Urinary bladder (tissue), 4 donors: ENCODE results near the gene RWDD4. TPM values are rescaled to one million over a fixed set of nuclear protein-coding genes. Genes with fewer than 3 reads are reported as not detected.
"Not testable (repeated sequence)": the region's sequence is repeated elsewhere in the genome, so short reads cannot be mapped to it uniquely, and the experiment has no call there.

Experiments used
- DNase-seq: peaks from one replicate; pipeline ENCODE4 v3.0.0-alpha.2; 2015; ENCODE audit errors: extremely low spot score
- H3K27ac ChIP-seq: one replicate; pipeline ENCODE4 v1.5.1; 2013; ENCODE audit warnings: low read depth, mild to moderate bottlenecking, moderate library complexity
- H3K36me3 ChIP-seq: one replicate; pipeline ENCODE4 v1.6.1; 2013; ENCODE audit warnings: mild to moderate bottlenecking, moderate library complexity; ENCODE audit not compliant: insufficient read depth
- H3K4me1 ChIP-seq: one replicate; pipeline ENCODE4 v1.6.1; 2013; ENCODE audit warnings: mild to moderate bottlenecking, moderate library complexity; ENCODE audit not compliant: insufficient read depth
- H3K4me3 ChIP-seq: one replicate; pipeline ENCODE4 v1.5.1; 2013; ENCODE audit warnings: low read depth, low read length
- WGBS: extraction: QIAGEN DNeasy Blood & Tissue Kit; methylation state at CpG from one replicate; pipeline ENCODE4 v1.1.7; 2013; 5-methylcytosine and 5-hydroxymethylcytosine counted together
- polyA plus RNA-seq: library from polyadenylated mRNA; stranded (reverse); fragments of 200-250 nt; gene quantifications from one replicate; pipeline ENCODE4 v1.2.3, GENCODE V29; 2013
- total RNA-seq: library from RNA; depleted of rRNA; stranded (reverse); fragments of >200 nt; gene quantifications from one replicate; pipeline ENCODE4 v1.2.3, GENCODE V29; 2014
- donor health status: healthy with polysubstance abuse.
- donor health status: healthy.

Gene RWDD4
- total and polyA plus RNA-seq, 2 donors, result 18.0 to 31.4 TPM

DNA sequence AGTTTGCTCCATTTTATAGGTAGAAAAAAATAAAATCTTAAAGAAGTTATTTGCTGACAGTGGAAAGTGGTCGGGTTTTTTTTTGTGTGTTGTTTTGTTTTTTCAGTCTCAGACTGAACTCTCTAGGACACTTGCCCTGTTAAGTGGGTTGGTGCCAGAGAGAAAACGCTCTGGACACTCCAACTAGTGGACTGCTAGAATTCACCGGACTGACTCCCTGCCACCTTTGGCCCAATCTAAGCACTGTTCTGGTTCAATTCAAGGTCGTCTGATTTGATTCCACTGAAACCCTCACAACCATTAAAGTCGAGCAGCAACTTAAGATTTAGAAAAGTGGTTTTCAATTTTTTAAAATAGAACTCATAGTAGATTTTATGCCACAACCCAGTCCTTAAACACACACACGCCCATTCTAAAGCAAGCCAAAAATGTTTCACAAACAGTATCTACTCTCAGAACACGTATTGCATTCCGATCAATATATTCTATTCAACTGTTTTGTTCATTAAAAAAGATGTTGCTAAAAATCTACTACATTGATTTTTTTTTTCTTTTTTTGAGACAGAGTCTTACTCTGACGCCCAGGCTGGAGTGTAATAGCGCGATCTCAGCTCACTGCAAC is 27.3 kb downstream of the RWDD4 start:
- 84% methylated on average over 11 of the region's 11 CpGs for WGBS
- Histone ChIP-seq H3K27ac (no peak overlapping the region), H3K36me3 (no peaks in the 10 kb centered on the region), H3K4me1 (no peaks in the 10 kb centered on the region), H3K4me3 (no peak overlapping the region)
- DNase-seq, result no peak

DNA sequence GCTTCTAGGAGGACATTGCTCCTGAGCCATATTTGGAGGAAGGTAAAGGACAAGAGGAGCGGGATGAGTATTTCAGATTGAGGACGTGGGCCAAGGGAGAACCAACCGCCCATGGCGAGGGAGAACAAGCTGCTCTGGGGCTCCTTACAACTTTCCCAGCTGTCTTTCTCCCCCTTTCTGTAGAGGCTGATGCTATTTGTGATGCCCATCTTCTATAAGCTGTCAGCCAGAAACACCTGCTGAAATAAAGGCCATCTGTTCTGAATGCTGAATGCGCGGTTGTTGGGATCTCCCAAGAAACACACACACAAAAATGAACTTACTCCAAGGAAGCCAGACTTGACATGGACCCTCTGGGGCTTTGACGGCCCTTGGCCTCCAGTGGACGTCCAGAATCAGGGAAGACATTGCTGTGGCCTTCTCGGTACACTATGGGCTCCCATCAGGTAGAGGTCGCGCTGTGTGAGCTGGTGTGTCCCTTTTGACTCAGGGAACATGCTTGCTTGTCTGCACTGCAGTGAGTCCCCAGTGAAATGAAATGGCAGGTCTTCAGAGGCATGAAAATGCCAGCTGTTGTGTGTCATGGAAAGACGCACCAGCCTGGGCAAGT is 30.9 kb downstream of the RWDD4 start:
- H3K4me1 ChIP-seq, result no peaks in the 10 kb centered on the region
- DNase-seq, result no peak
- WGBS, result 83% methylated on average over 12 of the region's 12 CpGs
- no peaks in the 10 kb centered on the region for H3K36me3 ChIP-seq
- no peak overlapping the region for H3K4me3 ChIP-seq
- H3K27ac ChIP-seq, result no peak overlapping the region

DNA sequence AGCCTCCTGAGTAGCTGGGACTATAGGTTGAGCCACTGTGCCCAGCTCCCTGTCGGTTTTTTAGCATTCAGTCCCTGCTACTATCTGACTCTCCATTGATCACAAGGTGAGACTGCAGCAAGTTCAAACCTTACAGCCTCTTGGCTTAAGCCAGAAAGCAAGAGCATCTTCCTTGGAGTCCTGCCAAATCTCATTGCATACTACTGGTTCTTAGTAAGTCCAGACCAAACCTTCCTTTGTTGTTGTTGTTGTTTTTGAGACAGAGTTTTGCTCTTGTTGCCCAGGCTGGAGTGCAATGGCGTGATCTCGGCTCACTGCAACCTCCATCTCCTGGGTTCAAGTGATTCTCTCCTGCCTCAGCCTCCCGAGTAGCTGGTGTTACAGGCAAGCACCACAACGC is 31.7 kb downstream of the RWDD4 start:
- H3K27ac ChIP-seq, H3K4me1 ChIP-seq, H3K4me3 ChIP-seq, DNase-seq, H3K36me3 ChIP-seq: not testable (repeated sequence)
- WGBS, result 94% methylated on average over 5 of the region's 5 CpGs

DNA sequence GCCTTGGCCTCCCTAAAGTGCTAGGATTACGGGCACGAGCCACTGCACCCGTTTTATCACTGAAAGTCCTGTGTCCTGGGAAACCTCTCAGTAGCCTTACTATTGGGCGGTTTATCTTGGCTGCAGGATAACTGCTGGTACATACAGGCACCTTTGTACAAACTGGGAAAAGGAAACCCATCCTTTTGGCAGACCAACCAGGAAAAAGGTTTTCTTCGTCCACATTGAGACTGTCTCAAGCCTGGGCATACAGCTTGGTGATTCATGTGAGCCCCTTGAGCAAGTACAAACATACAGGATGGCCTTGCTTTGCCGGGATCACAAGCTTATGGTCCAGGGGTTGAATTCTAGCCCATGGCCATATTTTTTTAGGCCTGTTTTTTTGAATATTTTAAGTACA is 32.8 kb downstream of the RWDD4 start:
- Histone ChIP-seq H3K4me3 (no peak overlapping the region), H3K36me3 (no peaks in the 10 kb centered on the region), H3K27ac (no peak overlapping the region), H3K4me1 (no peaks in the 10 kb centered on the region)
- WGBS, result 83% methylated on average over 6 of the region's 6 CpGs
- no peak for DNase-seq

DNA sequence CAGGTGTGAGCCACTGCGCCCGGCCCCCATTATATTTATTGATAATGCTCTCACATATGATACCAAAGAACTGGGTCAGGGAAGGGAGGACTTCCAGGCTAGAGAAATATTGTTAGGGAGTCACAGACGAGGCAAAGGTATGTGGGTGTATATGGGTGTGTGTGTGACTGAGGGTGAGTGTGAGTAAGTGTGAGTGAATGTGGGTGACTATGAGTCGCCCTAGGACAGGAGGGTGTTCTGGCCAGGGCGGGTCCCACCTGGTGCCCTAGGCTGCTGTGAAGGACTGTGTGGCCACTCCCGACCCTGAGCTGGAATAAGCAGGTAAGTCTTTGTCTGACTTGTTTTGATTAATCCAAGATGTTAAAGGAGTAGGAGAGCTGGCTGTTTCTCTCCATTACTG is 34.4 kb downstream of the RWDD4 start:
- no peak overlapping the region for H3K27ac ChIP-seq
- no peak for DNase-seq
- no peak overlapping the region for H3K4me3 ChIP-seq
- no peaks in the 10 kb centered on the region for H3K4me1 ChIP-seq
- no peaks in the 10 kb centered on the region for H3K36me3 ChIP-seq
- 86% methylated on average over 6 of the region's 6 CpGs for WGBS

DNA sequence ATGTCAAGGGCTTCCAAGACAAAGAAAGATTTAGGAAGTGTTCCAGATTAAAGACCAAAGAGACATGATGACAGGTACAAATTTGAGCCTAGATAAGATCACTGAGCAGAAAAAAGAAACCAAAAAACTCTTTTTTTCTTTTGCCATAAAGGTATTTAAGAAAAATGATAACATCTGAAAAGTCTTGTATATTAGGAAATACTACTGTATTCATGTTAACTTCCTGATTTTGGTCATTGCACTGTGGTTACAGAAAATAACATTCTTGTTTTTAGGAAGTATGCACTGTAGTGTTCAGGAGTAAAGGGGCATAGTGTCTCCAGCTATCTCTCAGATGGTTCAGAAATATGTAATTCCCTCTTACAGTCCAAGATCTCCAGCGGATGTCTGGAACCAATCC is 37.1 kb downstream of the RWDD4 start:
- Histone ChIP-seq H3K27ac (no peak overlapping the region), H3K4me3 (no peak overlapping the region), H3K4me1 (no peaks in the 10 kb centered on the region), H3K36me3 (no peaks in the 10 kb centered on the region)
- DNase-seq, result no peak
- WGBS, result 44% methylated on average over 1 of the region's 1 CpG

DNA sequence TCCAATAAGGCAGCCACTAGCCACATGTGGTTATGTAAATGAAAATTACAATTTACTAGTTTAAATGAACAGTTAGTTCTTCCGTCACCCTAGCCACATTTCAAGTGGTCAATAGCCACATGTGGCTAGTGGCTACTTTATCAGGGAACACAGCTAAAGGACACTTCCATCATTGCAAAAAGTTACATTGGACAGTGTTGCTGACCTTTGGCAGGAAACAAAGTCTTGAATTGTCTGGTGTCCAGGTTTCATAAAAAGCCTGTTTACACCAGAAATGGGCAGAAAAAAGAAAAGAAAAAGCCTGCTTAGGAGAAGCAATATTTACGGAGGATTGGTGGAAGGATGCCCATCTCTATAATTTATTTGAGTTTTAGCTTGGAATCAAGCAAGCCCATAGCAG is 38.6 kb downstream of the RWDD4 start:
- WGBS, result 52% methylated on average over 2 of the region's 2 CpGs
- H3K4me3 ChIP-seq, result no peak overlapping the region
- no peaks in the 10 kb centered on the region for H3K36me3 ChIP-seq
- H3K4me1 ChIP-seq, result no peaks in the 10 kb centered on the region
- no peak for DNase-seq
- no peak overlapping the region for H3K27ac ChIP-seq

DNA sequence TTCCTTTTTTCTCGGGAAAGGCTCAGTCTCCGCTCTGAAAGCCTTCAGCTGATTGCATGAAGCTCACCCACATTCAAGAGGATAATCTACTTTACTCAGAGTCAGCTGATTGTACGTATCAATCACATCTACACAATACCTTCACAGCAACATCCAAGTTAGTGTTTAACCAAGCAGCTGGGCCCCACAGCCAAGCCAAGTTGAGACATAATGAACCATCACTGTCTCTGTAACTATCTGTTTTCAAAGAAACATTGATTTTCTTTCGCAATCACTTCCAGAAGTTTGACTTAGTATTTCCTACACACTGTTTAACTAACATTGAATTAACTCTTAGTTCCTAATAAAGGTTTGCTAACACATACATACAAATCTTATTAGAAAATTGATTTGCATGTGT is 40.3 kb downstream of the RWDD4 start:
- 49% methylated on average over 4 of the region's 4 CpGs for WGBS
- Histone ChIP-seq H3K36me3 (no peaks in the 10 kb centered on the region), H3K4me3 (no peak overlapping the region), H3K27ac (peak overlapping the region; percentile 39), H3K4me1 (no peaks in the 10 kb centered on the region)
- no peak for DNase-seq

DNA sequence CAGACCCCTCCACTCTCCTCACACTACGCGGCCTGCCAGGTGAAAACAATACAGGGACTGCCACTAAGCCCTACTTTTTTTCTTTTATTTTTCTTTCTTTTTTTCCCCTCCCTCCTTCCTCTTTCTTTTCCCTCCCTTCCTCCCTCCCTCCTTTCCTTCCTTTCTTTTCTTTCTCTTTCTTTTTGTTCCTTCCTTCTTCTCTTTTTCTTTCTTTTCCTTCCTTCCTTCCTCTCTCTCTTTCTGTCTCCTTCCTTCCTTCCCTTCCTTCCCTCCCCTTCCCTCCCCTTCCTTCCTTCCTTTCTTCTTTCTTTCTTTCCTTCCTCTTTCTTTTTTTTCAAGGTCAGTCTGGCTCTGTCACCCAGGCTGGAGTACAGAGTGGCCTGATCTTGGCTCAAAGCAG is 41.9 kb downstream of the RWDD4 start:
- H3K4me3 ChIP-seq, result no peak overlapping the region
- DNase-seq, result no peak
- no peak overlapping the region for H3K27ac ChIP-seq
- no peaks in the 10 kb centered on the region for H3K36me3 ChIP-seq
- H3K4me1 ChIP-seq, result no peaks in the 10 kb centered on the region
- WGBS, result 95% methylated on average over 2 of the region's 2 CpGs

DNA sequence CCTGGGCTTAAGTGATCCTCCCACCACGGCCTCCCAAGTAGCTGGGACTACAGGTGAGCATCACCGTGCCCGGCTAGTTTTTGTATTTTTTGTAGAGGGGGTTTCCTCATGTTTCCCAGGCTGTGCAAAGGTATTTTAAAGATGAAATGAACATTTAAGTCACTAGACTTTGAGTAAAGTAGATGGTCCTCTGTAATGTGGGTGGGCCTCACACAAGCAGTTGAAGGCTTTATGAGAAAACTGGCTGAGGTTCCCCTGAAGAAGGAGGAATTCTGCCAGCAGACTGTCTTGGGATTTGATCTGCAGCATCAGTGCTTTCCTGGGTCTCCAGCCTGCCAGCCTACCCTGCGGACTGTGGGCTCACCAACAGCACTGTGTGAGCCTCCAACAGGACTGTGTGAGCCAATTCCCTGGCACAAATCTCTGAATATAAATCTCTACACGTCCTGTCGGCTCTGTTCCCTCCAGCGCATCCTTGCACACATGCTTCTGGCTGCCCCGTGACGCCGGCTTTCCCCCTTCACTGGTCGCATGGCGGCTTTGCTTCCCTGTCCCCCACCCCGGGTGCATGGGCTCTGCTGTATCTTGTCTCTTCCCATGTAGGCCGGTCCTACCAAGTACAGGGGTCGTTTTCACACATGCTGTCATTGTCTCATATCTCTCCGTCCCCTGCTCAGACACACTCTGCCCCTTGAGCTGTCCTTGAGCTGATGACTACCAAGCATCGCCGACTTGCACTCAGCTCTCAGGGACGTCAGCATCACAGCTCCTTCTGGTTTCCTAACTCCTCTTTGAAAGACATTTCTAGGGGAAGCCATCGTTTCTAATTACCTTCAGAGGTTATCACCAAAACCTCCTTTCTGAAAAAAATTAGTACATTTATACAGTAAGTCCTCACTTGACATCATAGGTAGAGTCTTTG is 46.4 kb downstream of the RWDD4 start:
- no peak for DNase-seq
- Histone ChIP-seq H3K4me1 (no peaks in the 10 kb centered on the region), H3K27ac (no peak overlapping the region), H3K36me3 (no peaks in the 10 kb centered on the region), H3K4me3 (no peak overlapping the region)
- 88% methylated on average over 20 of the region's 20 CpGs for WGBS

DNA sequence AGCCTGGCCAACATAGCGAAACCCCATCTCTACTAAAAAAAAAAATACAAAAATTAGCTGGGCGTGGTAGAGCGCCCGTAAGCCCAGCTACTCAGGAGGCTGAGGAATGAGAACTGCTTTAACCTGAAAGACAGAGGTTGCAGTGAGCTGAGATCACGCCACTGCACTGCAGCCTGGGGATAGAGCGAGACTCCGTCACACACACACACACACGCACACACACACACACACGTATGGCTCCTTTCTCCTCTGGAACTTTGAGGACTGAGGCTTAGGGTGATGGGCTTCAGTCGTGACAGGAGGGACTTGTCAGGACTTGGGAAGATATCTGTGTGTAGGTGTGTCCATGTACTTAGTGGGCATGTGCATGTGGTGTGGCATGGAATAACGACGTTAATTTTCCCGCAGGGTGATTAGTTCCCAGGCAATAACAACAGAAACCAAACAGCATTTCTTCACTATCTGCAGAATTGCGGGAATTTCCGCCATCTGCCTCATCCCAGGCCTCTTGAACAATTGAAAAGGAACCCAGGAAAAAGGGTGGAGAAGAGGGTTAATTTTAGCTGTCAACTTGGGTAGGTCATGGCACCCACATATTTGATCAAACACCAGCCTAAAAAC is 47.7 kb downstream of the RWDD4 start:
- DNase-seq, result no peak
- H3K27ac ChIP-seq, result no peak overlapping the region
- 85% methylated on average over 15 of the region's 15 CpGs for WGBS

DNA sequence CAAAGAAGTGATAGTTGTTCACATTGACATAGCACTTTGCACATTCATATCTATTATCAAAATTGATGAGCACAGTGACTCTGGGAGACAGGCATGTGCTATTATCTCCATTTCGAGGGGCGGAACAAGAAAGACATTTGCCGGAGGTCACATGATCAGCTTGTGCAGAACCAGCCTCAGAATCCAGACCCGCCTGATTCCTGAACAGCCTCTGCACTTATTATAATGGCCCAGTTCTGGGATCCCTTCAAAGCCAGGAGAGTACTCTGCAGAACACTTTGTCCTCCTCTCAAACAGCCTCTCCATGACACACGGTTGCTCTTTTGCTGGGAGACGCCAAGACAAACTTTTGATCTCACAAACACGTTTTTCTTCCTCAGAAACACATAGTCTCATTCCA is 48.4 kb downstream of the RWDD4 start:
- Histone ChIP-seq H3K27ac (no peak overlapping the region), H3K4me3 (no peak overlapping the region), H3K4me1 (no peaks in the 10 kb centered on the region), H3K36me3 (no peaks in the 10 kb centered on the region)
- DNase-seq, result no peak
- WGBS, result 68% methylated on average over 7 of the region's 7 CpGs

More for the DNA sequence above, 47.7 kb downstream of the RWDD4 start:
- Histone ChIP-seq H3K4me3 (no peak overlapping the region), H3K36me3 (no peaks in the 10 kb centered on the region), H3K4me1 (no peaks in the 10 kb centered on the region)

DNA sequence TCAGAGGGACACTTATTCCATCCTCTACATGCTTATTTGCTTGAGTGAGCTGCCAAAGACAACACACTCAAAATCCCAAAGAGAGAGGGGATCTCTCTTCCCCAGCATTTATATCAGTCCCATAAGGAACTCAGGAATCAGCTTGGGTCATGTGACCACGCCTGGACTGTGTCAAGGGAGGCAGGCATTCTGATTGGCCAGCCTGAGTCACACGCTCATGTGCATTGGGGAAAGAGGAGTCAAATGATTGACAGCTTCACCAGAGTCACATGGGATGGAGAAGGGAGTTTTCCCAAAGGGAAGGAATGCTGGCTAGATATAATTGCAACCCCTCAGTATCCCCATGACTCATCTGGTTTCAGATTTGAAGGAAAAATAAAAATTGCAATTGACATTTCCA is 49.0 kb downstream of the RWDD4 start:
- Histone ChIP-seq H3K4me1 (no peaks in the 10 kb centered on the region), H3K27ac (no peak overlapping the region), H3K36me3 (no peaks in the 10 kb centered on the region), H3K4me3 (no peak overlapping the region)
- DNase-seq, result no peak
- WGBS, result 93% methylated on average over 2 of the region's 2 CpGs
